ENCODE data around the gene CNTN3.

The CNTN3 gene

DNA sequence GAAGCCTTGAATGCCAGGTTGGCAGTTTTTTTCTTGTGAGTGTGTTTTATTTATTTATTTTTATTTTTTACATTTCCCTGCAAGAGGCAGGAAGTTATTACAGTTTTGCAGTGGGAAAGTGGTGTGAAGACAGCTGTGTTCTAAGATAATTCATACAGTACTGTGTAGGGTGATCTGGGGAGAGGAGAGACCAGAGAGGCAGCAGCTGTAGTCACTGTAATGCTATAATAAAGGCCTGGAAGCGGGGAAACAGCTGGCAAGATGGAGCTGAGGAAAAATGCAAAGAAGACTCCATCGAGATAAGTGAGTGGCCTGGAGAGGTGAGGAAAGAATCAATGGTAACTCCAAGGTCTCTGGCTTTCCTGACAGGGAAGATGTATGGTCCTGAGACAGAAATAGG, 23.1 kb downstream of the CNTN3 start:
- H3K4me1 ChIP-seq (ENCODE audit: control insufficient read depth, insufficient read depth, low read length): no peaks in the 10 kb centered on the region
- H3K27me3 ChIP-seq (ENCODE audit: control insufficient read depth in 1 of 2, insufficient read depth in 2 of 2, low read length in 2 of 2): no peaks in the 10 kb centered on the region
- H3K4me3 ChIP-seq (ENCODE audit: low read length in 2 of 2): no peak overlapping the region
- H3K36me3 ChIP-seq (ENCODE audit: control insufficient read depth in 2 of 2, insufficient read depth in 2 of 2, low read length in 2 of 2): no peaks in the 10 kb centered on the region
- no peaks in the 10 kb centered on the region for H3K9me3 ChIP-seq (ENCODE audit: control insufficient read depth in 2 of 2, low read length in 2 of 2)
- H3K9ac ChIP-seq (ENCODE audit: low read length in 2 of 2): no peak overlapping the region
- H3K27ac ChIP-seq (ENCODE audit: low read length): no peak overlapping the region

DNA sequence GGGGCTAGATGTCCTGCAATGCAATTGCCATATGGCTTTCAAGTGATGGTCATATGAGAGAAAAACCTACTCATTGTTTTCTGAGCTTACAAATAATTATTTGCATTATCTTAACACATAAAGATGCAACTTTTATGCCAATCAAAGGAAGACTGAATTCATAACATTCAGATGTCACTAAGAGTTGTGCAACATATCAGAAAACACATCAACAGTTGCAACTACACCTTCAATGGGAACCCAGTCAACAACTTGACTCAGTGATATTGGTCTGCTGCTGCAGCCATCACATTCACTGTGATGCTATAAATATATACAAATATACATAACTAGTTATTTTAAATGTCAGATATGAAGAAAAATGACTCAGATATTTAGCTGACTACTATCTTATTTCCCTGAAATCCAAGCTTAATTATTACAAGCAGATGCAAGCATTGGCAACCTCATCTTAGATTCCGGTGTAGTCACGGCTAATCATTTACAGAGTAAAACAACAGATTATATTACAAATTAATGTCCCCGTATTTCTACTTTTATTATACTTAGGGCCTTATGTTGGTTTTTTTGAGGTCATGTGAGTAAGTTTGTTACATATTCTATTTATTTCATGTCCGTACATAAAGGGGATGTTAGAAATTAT, 23.7 kb downstream of the CNTN3 start:
- Histone ChIP-seq H3K4me1 (ENCODE audit: control insufficient read depth, insufficient read depth, low read length) (no peaks in the 10 kb centered on the region), H3K4me3 (ENCODE audit: low read length in 2 of 2) (no peak overlapping the region), H3K36me3 (ENCODE audit: control insufficient read depth in 2 of 2, insufficient read depth in 2 of 2, low read length in 2 of 2) (no peaks in the 10 kb centered on the region), H3K9ac (ENCODE audit: low read length in 2 of 2) (no peak overlapping the region), H3K27me3 (ENCODE audit: control insufficient read depth in 1 of 2, insufficient read depth in 2 of 2, low read length in 2 of 2) (no peaks in the 10 kb centered on the region), H3K27ac (ENCODE audit: low read length) (no peak overlapping the region), H3K9me3 (ENCODE audit: control insufficient read depth in 2 of 2, low read length in 2 of 2) (no peaks in the 10 kb centered on the region)

DNA sequence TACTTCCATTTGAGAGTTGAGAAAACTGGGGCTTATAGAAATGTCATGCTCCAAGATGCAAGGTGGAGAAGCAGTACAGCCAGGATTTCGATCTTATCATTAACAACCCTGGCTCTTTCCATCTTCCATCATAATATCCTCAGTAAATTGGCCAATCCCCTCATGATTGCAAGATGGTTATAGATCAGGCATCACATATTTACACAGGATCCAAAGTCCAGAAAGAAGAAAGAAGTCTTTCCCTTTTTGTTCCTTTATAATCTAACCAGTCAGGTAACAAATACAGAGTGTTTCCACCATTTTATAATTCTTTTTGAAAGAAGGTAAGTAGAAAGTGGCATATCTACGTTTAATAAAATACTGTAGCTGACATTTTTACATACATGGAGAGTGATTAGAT, 29.7 kb downstream of the CNTN3 start:
- Histone ChIP-seq H3K27ac (ENCODE audit: low read length) (no peak overlapping the region), H3K9ac (ENCODE audit: low read length in 2 of 2) (no peak overlapping the region), H3K4me3 (ENCODE audit: low read length in 2 of 2) (no peak overlapping the region), H3K27me3 (ENCODE audit: control insufficient read depth in 1 of 2, insufficient read depth in 2 of 2, low read length in 2 of 2) (no peaks in the 10 kb centered on the region), H3K9me3 (ENCODE audit: control insufficient read depth in 2 of 2, low read length in 2 of 2) (no peaks in the 10 kb centered on the region), H3K4me1 (ENCODE audit: control insufficient read depth, insufficient read depth, low read length) (no peaks in the 10 kb centered on the region), H3K36me3 (ENCODE audit: control insufficient read depth in 2 of 2, insufficient read depth in 2 of 2, low read length in 2 of 2) (no peaks in the 10 kb centered on the region)

DNA sequence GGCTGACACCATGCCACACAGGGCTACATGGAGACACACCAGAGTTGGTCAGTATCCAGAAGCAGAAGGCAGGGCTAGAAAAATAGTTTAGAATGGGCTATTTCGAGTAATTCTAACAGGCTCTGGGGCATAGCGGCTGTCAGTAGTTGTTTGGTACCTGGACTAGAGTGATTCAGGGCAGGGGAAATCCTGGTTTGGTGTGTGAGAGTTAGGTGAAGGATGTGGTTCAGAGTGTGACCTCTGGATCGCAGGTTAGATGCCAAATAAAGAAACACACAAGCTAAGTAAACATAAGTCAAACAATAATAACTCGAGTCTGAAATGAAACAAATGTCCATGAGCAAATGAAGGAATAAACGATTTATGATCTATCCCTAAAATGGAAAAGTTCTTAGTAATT, 31.5 kb downstream of the CNTN3 start:
- no peaks in the 10 kb centered on the region for H3K27me3 ChIP-seq (ENCODE audit: control insufficient read depth in 1 of 2, insufficient read depth in 2 of 2, low read length in 2 of 2)
- no peak overlapping the region for H3K27ac ChIP-seq (ENCODE audit: low read length)
- no peaks in the 10 kb centered on the region for H3K4me1 ChIP-seq (ENCODE audit: control insufficient read depth, insufficient read depth, low read length)
- H3K36me3 ChIP-seq (ENCODE audit: control insufficient read depth in 2 of 2, insufficient read depth in 2 of 2, low read length in 2 of 2): no peaks in the 10 kb centered on the region
- H3K9ac ChIP-seq (ENCODE audit: low read length in 2 of 2): no peak overlapping the region
- H3K4me3 ChIP-seq (ENCODE audit: low read length in 2 of 2): no peak overlapping the region
- H3K9me3 ChIP-seq (ENCODE audit: control insufficient read depth in 2 of 2, low read length in 2 of 2): no peaks in the 10 kb centered on the region

DNA sequence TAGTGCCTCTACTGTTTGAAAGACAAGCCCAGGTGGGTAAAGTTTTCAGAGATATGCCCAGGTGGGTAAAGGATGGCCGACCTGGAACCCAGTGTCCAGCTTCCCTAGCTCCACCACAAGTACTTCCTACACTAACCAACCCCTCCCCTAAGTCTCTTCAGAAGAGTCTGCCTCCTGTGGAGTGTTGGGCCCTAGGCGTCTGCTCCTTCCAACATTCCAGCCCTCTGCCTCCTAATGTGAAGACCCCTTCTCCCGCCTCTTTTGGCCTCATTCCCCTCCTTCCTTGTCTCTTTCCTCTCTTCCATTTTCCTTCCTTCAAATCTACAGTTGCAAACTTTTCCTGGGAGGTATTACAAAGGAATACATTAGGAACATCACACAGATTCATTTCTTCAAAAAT, 38.6 kb downstream of the CNTN3 start:
- Histone ChIP-seq H3K9ac (ENCODE audit: low read length in 2 of 2) (no peak overlapping the region), H3K27ac (ENCODE audit: low read length) (no peak overlapping the region), H3K27me3 (ENCODE audit: control insufficient read depth in 1 of 2, insufficient read depth in 2 of 2, low read length in 2 of 2) (no peaks in the 10 kb centered on the region), H3K4me1 (ENCODE audit: control insufficient read depth, insufficient read depth, low read length) (no peaks in the 10 kb centered on the region), H3K9me3 (ENCODE audit: control insufficient read depth in 2 of 2, low read length in 2 of 2) (no peaks in the 10 kb centered on the region), H3K4me3 (ENCODE audit: low read length in 2 of 2) (no peak overlapping the region), H3K36me3 (ENCODE audit: control insufficient read depth in 2 of 2, insufficient read depth in 2 of 2, low read length in 2 of 2) (no peaks in the 10 kb centered on the region)

DNA sequence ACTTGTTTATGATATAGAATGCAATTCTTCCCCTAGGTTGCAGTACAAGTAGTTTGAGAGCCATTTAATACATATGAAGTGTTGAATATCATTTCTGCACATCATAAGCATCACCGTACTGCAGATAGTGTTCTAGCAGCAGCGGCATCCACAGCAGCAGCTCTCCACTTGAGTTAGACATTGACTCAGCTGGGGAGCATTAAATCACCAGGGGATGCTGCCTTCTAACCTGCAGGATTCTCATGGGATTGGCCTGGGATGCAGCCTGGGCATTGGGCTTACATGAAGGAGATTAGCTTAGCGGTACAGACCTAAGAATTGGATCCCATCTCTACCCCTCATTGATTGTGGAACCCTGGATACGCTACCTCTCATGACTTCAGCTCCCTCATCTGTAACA, 43.3 kb downstream of the CNTN3 start:
- Histone ChIP-seq H3K9ac (ENCODE audit: low read length in 2 of 2) (no peak overlapping the region), H3K27me3 (ENCODE audit: control insufficient read depth in 1 of 2, insufficient read depth in 2 of 2, low read length in 2 of 2) (no peaks in the 10 kb centered on the region), H3K27ac (ENCODE audit: low read length) (no peak overlapping the region), H3K4me1 (ENCODE audit: control insufficient read depth, insufficient read depth, low read length) (no peaks in the 10 kb centered on the region), H3K36me3 (ENCODE audit: control insufficient read depth in 2 of 2, insufficient read depth in 2 of 2, low read length in 2 of 2) (no peaks in the 10 kb centered on the region), H3K9me3 (ENCODE audit: control insufficient read depth in 2 of 2, low read length in 2 of 2) (no peaks in the 10 kb centered on the region), H3K4me3 (ENCODE audit: low read length in 2 of 2) (no peak overlapping the region)

Data from stomach smooth muscle (tissue), 2 donors.